GM13976 (cell line): ENCODE results near the gene SAMD11.

Experiments used
- DNase-seq: peaks from one replicate; pipeline ENCODE4 v3.0.0; 2012; ENCODE audit warnings: low spot score
- in situ Hi-C: fragments of 300-500 bp; cut with MboI; formaldehyde crosslinking; loops from one replicate; pipeline ENCODE4 v1.12.0; 2022; ENCODE audit warnings: low sequenced_read_pairs, mixed read lengths, inconsistent platforms; ENCODE audit not compliant: unreplicated experiment
- TF ChIP-seq, protein P1 (sequence below): IDR thresholded peaks from 2 replicates; pipeline ENCODE4 v1.5.1; 2012; ENCODE audit warnings: borderline replicate concordance, mild to moderate bottlenecking; ENCODE audit not compliant: insufficient read depth; ENCODE audit errors: extremely low read depth, missing control alignments, control extremely low read depth

Gene SAMD11

GRCh38 chr1:924656-925560 is 1.2 kb downstream of the SAMD11 start:
- TF ChIP-seq, protein P1, sequence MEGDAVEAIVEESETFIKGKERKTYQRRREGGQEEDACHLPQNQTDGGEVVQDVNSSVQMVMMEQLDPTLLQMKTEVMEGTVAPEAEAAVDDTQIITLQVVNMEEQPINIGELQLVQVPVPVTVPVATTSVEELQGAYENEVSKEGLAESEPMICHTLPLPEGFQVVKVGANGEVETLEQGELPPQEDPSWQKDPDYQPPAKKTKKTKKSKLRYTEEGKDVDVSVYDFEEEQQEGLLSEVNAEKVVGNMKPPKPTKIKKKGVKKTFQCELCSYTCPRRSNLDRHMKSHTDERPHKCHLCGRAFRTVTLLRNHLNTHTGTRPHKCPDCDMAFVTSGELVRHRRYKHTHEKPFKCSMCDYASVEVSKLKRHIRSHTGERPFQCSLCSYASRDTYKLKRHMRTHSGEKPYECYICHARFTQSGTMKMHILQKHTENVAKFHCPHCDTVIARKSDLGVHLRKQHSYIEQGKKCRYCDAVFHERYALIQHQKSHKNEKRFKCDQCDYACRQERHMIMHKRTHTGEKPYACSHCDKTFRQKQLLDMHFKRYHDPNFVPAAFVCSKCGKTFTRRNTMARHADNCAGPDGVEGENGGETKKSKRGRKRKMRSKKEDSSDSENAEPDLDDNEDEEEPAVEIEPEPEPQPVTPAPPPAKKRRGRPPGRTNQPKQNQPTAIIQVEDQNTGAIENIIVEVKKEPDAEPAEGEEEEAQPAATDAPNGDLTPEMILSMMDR, result no peak
- in situ Hi-C loops, result no loop called here
- DNase-seq, result no peak

DNA sequence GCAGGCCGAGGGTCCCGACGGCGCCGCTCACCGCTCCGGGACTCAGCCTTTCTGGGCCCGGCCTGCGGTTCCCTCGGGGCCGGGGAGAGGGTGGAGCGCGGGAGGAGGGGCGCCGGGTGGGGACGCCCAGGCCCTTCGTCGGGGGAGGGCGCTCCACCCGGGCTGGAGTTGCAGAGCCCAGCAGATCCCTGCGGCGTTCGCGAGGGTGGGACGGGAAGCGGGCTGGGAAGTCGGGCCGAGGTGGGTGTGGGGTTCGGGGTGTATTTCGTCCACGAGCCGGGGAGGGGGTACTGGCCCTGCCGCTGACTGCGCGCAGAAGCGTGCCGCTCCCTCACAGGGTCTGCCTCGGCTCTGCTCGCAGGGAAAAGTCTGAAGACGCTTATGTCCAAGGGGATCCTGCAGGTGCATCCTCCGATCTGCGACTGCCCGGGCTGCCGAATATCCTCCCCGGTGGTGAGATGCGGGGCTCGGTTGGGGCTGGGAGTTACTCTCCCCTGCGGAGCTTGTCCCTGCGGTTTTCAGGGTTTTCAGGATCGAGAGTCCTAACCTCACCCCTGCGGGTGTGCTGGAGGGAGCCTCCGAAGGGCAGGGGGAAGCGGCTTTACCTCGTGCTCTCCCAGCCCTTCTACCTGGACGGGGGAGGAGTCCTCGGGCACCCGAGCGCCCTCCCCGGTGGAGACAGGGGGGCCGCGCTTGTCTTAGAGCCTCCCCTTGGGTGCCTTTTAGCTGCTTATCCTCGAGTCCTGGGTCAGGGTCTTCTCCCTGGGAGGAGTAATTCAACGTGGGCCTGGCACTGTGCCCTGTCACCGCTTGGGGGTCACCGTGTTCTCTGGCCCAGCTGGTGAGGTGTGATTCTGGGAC is 2.1 kb downstream of the SAMD11 start:
- DNase-seq, result no peak
- TF ChIP-seq, protein P1, result no peak
- in situ Hi-C loops, result no loop called here

DNA sequence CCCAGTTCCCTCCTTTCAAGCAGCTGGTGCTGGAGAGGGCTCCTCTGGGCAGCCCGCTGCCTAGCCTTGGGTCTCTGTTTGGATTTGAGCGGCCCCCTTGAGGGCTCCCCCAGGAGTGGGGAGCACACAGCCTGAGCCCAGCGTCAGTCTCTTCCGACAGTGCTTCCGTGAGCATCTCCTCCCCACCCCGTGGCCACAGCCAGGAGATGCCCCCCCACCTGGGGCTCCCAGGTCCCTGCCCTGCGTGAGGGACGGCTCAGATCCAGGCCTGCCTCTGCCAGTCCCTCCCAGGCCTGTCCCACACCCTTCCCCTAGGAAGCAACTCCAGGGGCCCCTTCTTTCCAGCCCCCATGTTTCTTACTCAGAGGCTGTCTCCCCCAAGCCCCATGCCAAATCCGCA is 3.5 kb downstream of the SAMD11 start:
- TF ChIP-seq, protein P1, result no peak
- in situ Hi-C loops, result no loop called here
- no peak for DNase-seq

DNA sequence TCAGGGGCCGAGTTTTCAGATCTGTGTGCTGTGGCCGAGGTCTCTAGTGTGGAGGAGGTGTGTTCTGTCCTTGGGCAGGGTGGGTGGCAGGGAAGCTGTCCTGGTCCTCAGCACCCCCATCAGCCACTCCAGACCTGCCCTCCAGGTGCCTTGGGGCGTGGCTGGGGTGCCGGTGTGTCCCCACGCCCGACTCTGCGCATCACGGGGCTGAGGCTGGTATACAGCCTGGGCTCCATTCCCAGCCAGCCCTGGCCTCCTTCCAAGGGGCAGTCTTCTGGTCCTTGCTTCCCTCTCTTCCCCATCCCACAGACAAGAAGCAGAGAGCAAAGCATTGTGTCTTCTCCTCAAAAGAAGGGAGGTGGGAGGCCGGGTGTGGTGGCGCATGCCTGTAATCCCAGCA is 4.0 kb downstream of the SAMD11 start:
- TF ChIP-seq, protein P1, result no peak
- in situ Hi-C loops, result no loop called here
- no peak for DNase-seq

DNA sequence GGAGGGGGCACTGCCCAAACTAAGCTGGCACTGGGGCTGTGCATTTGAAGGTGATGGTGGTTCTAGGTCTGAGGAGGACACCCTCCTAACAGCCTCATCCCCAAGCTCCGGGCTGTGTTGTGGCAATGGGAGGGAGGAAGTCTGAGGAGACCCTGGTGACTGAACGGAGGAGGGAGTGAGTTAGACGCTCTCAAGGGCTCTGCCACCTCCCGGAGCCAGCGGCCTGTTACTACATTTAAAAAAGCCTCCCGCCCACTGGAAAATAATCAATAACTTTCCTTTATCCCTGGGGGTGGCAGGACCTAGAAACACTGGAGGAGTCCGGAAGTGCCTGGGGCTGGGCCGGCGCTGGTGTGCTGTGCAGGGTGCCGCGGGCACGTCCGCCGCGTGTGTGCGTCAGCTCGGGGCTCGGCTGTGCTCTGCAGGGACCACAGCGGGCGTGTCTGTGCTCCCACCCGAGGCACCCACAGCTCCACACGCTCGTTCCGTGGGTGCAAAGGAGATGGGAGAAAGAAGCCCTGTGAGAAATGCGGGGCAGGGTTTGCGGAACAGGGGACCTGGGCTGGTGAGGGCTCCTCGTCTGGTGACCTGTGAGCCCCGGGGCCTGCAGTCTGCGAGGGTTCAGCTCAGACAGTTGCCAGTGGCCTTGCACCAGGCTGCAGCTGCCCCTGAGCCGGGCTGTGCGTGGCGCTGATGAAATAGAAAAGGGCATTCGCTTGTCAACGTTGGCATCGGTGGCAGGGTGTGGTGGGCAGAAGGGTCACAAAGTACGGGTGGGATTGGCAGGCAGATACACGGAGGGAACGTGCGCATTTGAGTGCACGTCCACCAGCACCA is 5.3 kb downstream of the SAMD11 start:
- in situ Hi-C loops, result no loop called here
- DNase-seq, result no peak
- TF ChIP-seq, protein P1, result no peak

DNA sequence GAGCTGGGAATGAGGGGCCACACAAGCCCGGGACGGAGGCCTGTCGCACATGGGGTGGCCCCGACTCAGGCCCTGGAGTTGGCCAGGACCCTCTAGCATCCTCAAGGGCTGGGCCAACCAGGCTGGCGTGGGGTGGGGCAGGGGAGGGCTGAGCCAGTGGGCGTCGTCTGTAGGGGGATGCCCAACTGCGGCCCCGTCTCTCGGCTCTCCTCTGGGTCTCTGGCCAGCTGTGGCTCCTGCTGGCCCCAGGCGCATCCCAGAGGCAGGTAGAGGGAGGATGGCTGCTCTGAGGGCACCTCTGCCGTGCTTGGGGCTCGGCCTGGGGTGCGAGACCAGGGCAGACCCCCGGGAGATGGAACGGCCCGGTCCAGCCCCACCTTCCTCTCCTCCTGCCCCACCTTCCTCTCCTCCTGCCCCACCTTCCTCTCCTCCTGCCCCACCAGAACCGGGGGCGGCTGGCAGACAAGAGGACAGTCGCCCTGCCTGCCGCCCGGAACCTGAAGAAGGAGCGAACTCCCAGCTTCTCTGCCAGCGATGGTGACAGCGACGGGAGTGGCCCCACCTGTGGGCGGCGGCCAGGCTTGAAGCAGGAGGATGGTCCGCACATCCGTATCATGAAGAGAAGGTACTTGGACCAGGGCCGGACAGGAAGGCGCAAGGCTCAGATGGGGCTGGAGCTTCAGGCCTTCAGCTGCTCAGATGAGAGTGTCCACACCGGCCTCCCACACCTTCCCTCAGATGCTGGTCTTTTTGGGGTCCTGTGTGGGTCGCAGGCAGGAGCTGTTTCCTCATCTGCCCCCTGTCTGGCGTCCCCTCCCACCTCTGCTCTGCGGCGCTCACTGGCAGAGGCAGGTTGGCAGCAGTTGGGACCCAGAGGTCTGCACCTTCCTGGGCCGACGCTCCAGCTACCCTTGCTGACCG is 6.2 kb downstream of the SAMD11 start:
- TF ChIP-seq, protein P1, result no peak
- DNase-seq, result no peak
- in situ Hi-C loops, result no loop called here
